Activated naive CD8-positive, alpha-beta T cell treated with anti-CD3 and anti-CD28 coated beads, Interleukin-2, amount 50 U/mL, for 24 hours (primary cell): ENCODE results near the gene RAB11FIP3.

Source experiments
- ATAC-seq: fragments of 150-1000 bp; cut with Tn5 transposase; one replicate; pipeline ENCODE4 v1.10.0; 2021
- DNase-seq: peaks from one replicate; pipeline ENCODE4 v3.0.0; 2021
- H3K27ac Mint-ChIP-seq: one replicate; pipeline ENCODE4 v1.8.0; 2021; ENCODE audit warnings: mild to moderate bottlenecking, mixed read lengths
- H3K27me3 Mint-ChIP-seq: one replicate; pipeline ENCODE4 v1.8.0; 2021; ENCODE audit warnings: mixed read lengths
- H3K36me3 Mint-ChIP-seq: one replicate; pipeline ENCODE4 v1.8.0; 2021; ENCODE audit warnings: low read depth, mixed read lengths
- H3K4me1 Mint-ChIP-seq: one replicate; pipeline ENCODE4 v1.8.0; 2021; ENCODE audit warnings: mixed read lengths
- H3K4me3 Mint-ChIP-seq: one replicate; pipeline ENCODE4 v1.8.0; 2021; ENCODE audit warnings: mild to moderate bottlenecking, moderate library complexity, mixed read lengths
- H3K9me3 Mint-ChIP-seq: one replicate; pipeline ENCODE4 v1.8.0; 2021; ENCODE audit warnings: mixed read lengths

The RAB11FIP3 gene

GRCh38 chr16:527015-527903, 101.8 kb downstream of the RAB11FIP3 start, which contains the start of gene CAPN15:
TSS of gene CAPN15 (plus strand) at chr16:527712. CDS start at chr16:546839, 19,127 bp downstream.
- peak within 1 kb of the TSS; percentile 90 for H3K4me3 Mint-ChIP-seq
- H3K36me3 Mint-ChIP-seq, result peaks cover 11% of the 10 kb centered on the region
- DNase-seq, result peak; percentile 87
- peaks cover 48% of the 10 kb centered on the region for H3K4me1 Mint-ChIP-seq
- H3K9me3 Mint-ChIP-seq, result no peaks in the 10 kb centered on the region
- ATAC-seq, result peak; percentile 73
- peak within 1 kb of the TSS; percentile 99 for H3K27ac Mint-ChIP-seq
- no peaks in the 10 kb centered on the region for H3K27me3 Mint-ChIP-seq

- peaks cover 44% of the 10 kb centered on the region for H3K4me1 Mint-ChIP-seq
- peak overlapping the region; percentile 90 for H3K4me3 Mint-ChIP-seq
- H3K27ac Mint-ChIP-seq, result peak overlapping the region; percentile 91
- H3K9me3 Mint-ChIP-seq, result no peaks in the 10 kb centered on the region
- ATAC-seq, result peak; percentile 11
- H3K27me3 Mint-ChIP-seq, result no peaks in the 10 kb centered on the region
- peak; percentile 49 for DNase-seq
- H3K36me3 Mint-ChIP-seq, result peaks cover 11% of the 10 kb centered on the region
These were observed 102.9 kb downstream of the RAB11FIP3 start for GRCh38 chr16:528111-529011.

GRCh38 chr16:529012-529575, 103.6 kb downstream of the RAB11FIP3 start:
- Mint-ChIP-seq H3K4me1 (peaks cover 40% of the 10 kb centered on the region), H3K36me3 (peaks cover 11% of the 10 kb centered on the region), H3K4me3 (peak overlapping the region; percentile 90), H3K27ac (peak overlapping the region; percentile 91), H3K9me3 (no peaks in the 10 kb centered on the region), H3K27me3 (no peaks in the 10 kb centered on the region)
- DNase-seq (no peak), ATAC-seq (no peak)

- H3K9me3 Mint-ChIP-seq, result no peaks in the 10 kb centered on the region
- peak overlapping the region; percentile 90 for H3K4me3 Mint-ChIP-seq
- DNase-seq (no peak), ATAC-seq (no peak)
- H3K27ac Mint-ChIP-seq, result no peak overlapping the region
- H3K27me3 Mint-ChIP-seq, result no peaks in the 10 kb centered on the region
- peaks cover 28% of the 10 kb centered on the region for H3K4me1 Mint-ChIP-seq
- H3K36me3 Mint-ChIP-seq, result peaks cover 10% of the 10 kb centered on the region
These were observed 104.8 kb downstream of the RAB11FIP3 start for GRCh38 chr16:530111-530817.

- H3K9me3 Mint-ChIP-seq, result no peaks in the 10 kb centered on the region
- H3K27ac Mint-ChIP-seq, result no peak overlapping the region
- H3K27me3 Mint-ChIP-seq, result no peaks in the 10 kb centered on the region
- ATAC-seq, result no peak
- H3K36me3 Mint-ChIP-seq, result peaks cover 7% of the 10 kb centered on the region
- DNase-seq, result no peak
- H3K4me3 Mint-ChIP-seq, result no peak overlapping the region
- H3K4me1 Mint-ChIP-seq, result peaks cover 19% of the 10 kb centered on the region
These were observed 106.2 kb downstream of the RAB11FIP3 start for GRCh38 chr16:531494-532125.

GRCh38 chr16:533391-534123, 108.1 kb downstream of the RAB11FIP3 start:
- H3K27me3 Mint-ChIP-seq, result no peaks in the 10 kb centered on the region
- no peak overlapping the region for H3K27ac Mint-ChIP-seq
- H3K4me3 Mint-ChIP-seq, result no peak overlapping the region

GRCh38 chr16:534135-534534, 108.7 kb downstream of the RAB11FIP3 start:
- ATAC-seq, result no peak

More at GRCh38 chr16:533391-534123, 108.1 kb downstream of the RAB11FIP3 start:
- no peak for DNase-seq
- ATAC-seq, result no peak
- Mint-ChIP-seq H3K36me3 (peaks cover 8% of the 10 kb centered on the region), H3K4me1 (peaks cover 18% of the 10 kb centered on the region), H3K9me3 (no peaks in the 10 kb centered on the region)

GRCh38 chr16:534856-535445, 109.5 kb downstream of the RAB11FIP3 start:
- Mint-ChIP-seq H3K27ac (no peak overlapping the region), H3K27me3 (no peaks in the 10 kb centered on the region), H3K9me3 (no peaks in the 10 kb centered on the region), H3K4me1 (peaks cover 7% of the 10 kb centered on the region), H3K4me3 (no peak overlapping the region), H3K36me3 (peaks cover 7% of the 10 kb centered on the region)
- no peak for ATAC-seq
- no peak for DNase-seq

More at GRCh38 chr16:534135-534534, 108.7 kb downstream of the RAB11FIP3 start:
- H3K4me3 Mint-ChIP-seq, result no peak overlapping the region
- H3K27me3 Mint-ChIP-seq, result no peaks in the 10 kb centered on the region
- no peaks in the 10 kb centered on the region for H3K9me3 Mint-ChIP-seq
- no peak overlapping the region for H3K27ac Mint-ChIP-seq
- H3K36me3 Mint-ChIP-seq, result peaks cover 7% of the 10 kb centered on the region
- DNase-seq, result no peak
- peaks cover 12% of the 10 kb centered on the region for H3K4me1 Mint-ChIP-seq

GRCh38 chr16:535446-536405, 110.3 kb downstream of the RAB11FIP3 start:
- Mint-ChIP-seq H3K27me3 (no peaks in the 10 kb centered on the region), H3K27ac (no peak overlapping the region), H3K36me3 (peaks cover 7% of the 10 kb centered on the region), H3K4me3 (no peak overlapping the region), H3K4me1 (peaks cover 2% of the 10 kb centered on the region), H3K9me3 (no peaks in the 10 kb centered on the region)
- peak; percentile 34 for ATAC-seq
- DNase-seq, result no peak

GRCh38 chr16:536746-537145, 111.3 kb downstream of the RAB11FIP3 start:
- no peaks in the 10 kb centered on the region for H3K27me3 Mint-ChIP-seq
- no peak overlapping the region for H3K4me3 Mint-ChIP-seq
- no peak overlapping the region for H3K27ac Mint-ChIP-seq
- DNase-seq, result no peak
- H3K4me1 Mint-ChIP-seq, result no peaks in the 10 kb centered on the region
- H3K9me3 Mint-ChIP-seq, result no peaks in the 10 kb centered on the region
- peaks cover 7% of the 10 kb centered on the region for H3K36me3 Mint-ChIP-seq
- ATAC-seq, result no peak

- Mint-ChIP-seq H3K27me3 (no peaks in the 10 kb centered on the region), H3K4me1 (peaks cover 2% of the 10 kb centered on the region)
These were observed 112.2 kb downstream of the RAB11FIP3 start for GRCh38 chr16:537415-538335.

More at GRCh38 chr16:537415-538335, 112.2 kb downstream of the RAB11FIP3 start:
- H3K4me3 Mint-ChIP-seq, result no peak overlapping the region
- H3K9me3 Mint-ChIP-seq, result no peaks in the 10 kb centered on the region
- no peak overlapping the region for H3K27ac Mint-ChIP-seq
- ATAC-seq (no peak), DNase-seq (no peak)
- H3K36me3 Mint-ChIP-seq, result peaks cover 7% of the 10 kb centered on the region
